SK-N-SH (cell line): ENCODE data around the gene DNAJC16. TPM values are rescaled to one million over a fixed set of nuclear protein-coding genes. Genes with fewer than 3 reads are reported as not detected.

Source experiments
- CTCF ChIA-PET: fragments of 300-600, 350-600 bp; formaldehyde crosslinking; extraction: SDS; loops from one replicate; lab custom pipeline; 2021; lab: Yijun Ruan, JAX
- POLR2A ChIA-PET: fragments of 350-600 bp; sonication (Branson Sonifier 250); formaldehyde crosslinking; extraction: SDS; loops from one replicate; lab custom pipeline; 2020; ENCODE audit warnings: antibody characterized with exemption, inconsistent platforms; lab: Yijun Ruan, JAX
- DNase-seq: peaks from one replicate; pipeline ENCODE4 v3.0.0; 2012
- H2AFZ ChIP-seq: fragments of 200-600 bp; sonication (generic); 2 replicates; pipeline ENCODE4 v1.8.1; 2016; ENCODE audit warnings: antibody characterized with exemption, mild to moderate bottlenecking, low read depth
- H3F3A ChIP-seq: fragments of 200-600 bp; sonication (generic); replicated peaks from 2 replicates; pipeline ENCODE3; 2016; ENCODE audit warnings: antibody characterized with exemption, mild to moderate bottlenecking; ENCODE audit not compliant: insufficient read depth
- H3K27ac ChIP-seq, 2 experiments: fragments of 200-500 bp in 1 of 2; fragments of 200-600 bp in 1 of 2; sonication (Bioruptor generic) in 1 of 2; sonication (generic), shearing (Covaris generic) in 1 of 2; 2 replicates each; pipeline versions ENCODE4 v1.5.1 to v1.6.1; 2014 to 2016; ENCODE audit warnings: low read depth in 2 of 2, inconsistent platforms in 1 of 2, low read length in 1 of 2, mild to moderate bottlenecking in 1 of 2, mixed read lengths in 1 of 2
- H3K27me3 ChIP-seq: fragments of 200-600 bp; sonication (generic), shearing (Covaris generic); 2 replicates; pipeline ENCODE4 v1.6.1; 2016; ENCODE audit warnings: mixed run types; ENCODE audit not compliant: insufficient read depth
- H3K36me3 ChIP-seq, 2 experiments: fragments of 200-500 bp in 1 of 2; fragments of 200-600 bp in 1 of 2; sonication (Bioruptor generic) in 1 of 2; sonication (generic) in 1 of 2; replicated peaks in 1 of 2; 2 replicates each; pipeline versions ENCODE3 to v1.5.1; 2014 to 2016; ENCODE audit warnings: low read length in 1 of 2, mild to moderate bottlenecking in 1 of 2; ENCODE audit not compliant: insufficient read depth in 2 of 2, control insufficient read depth in 1 of 2
- H3K4me1 ChIP-seq, 2 experiments: fragments of 200-500 bp in 1 of 2; fragments of 200-600 bp in 1 of 2; sonication (Bioruptor generic) in 1 of 2; sonication (generic), shearing (Covaris generic) in 1 of 2; 2 replicates each; pipeline versions ENCODE4 v1.5.1 to v1.6.1; 2014 to 2016; ENCODE audit warnings: low read depth in 1 of 2, low read length in 1 of 2, mixed run types in 1 of 2; ENCODE audit not compliant: insufficient read depth in 2 of 2, control insufficient read depth in 1 of 2
- H3K4me2 ChIP-seq: fragments of 200-600 bp; sonication (generic), shearing (Covaris generic); 2 replicates; pipeline ENCODE4 v1.6.1; 2017; ENCODE audit warnings: mixed run types
- H3K4me3 ChIP-seq, 2 experiments: fragments of 200-500 bp in 1 of 2; fragments of 200-600 bp in 1 of 2; sonication (Bioruptor generic) in 1 of 2; sonication (generic), shearing (Covaris generic) in 1 of 2; 2 replicates each; pipeline versions ENCODE4 v1.5.1 to v1.8.1; 2014 to 2016; ENCODE audit warnings: low read depth in 2 of 2, inconsistent platforms in 1 of 2, low read length in 1 of 2, mild to moderate bottlenecking in 1 of 2, mixed read lengths in 1 of 2, moderate library complexity in 1 of 2
- H3K79me2 ChIP-seq: fragments of 200-600 bp; sonication (generic); 2 replicates; pipeline ENCODE4 v1.8.1; 2017; ENCODE audit warnings: mild to moderate bottlenecking; ENCODE audit not compliant: insufficient read depth
- H3K9ac ChIP-seq: fragments of 200-600 bp; sonication (generic); 2 replicates; pipeline ENCODE4 v1.6.1; 2017; ENCODE audit warnings: mixed run types
- H3K9me2 ChIP-seq: fragments of 200-600 bp; sonication (generic); 2 replicates; pipeline ENCODE4 v1.6.1; 2017; ENCODE audit warnings: mixed run types
- H3K9me3 ChIP-seq: fragments of 200-600 bp; sonication (generic); 2 replicates; pipeline ENCODE4 v1.6.1; 2017; ENCODE audit warnings: mixed run types, mild to moderate bottlenecking, moderate library complexity
- H4K20me1 ChIP-seq: fragments of 200-600 bp; sonication (generic); 2 replicates; pipeline ENCODE4 v1.6.1; 2017; ENCODE audit warnings: mild to moderate bottlenecking, mixed run types; ENCODE audit not compliant: insufficient read depth
- FOSL2 ChIP-seq: IDR thresholded peaks from 2 replicates; pipeline ENCODE4 v1.4.0; 2012; ENCODE audit warnings: low read depth, mild to moderate bottlenecking, moderate library complexity, borderline replicate concordance
- FOXM1 ChIP-seq: IDR thresholded peaks from 2 replicates; pipeline ENCODE4 v1.4.0; 2012; ENCODE audit warnings: low read depth, mild to moderate bottlenecking
- GATA2 ChIP-seq: sonication (generic); formaldehyde crosslinking; IDR thresholded peaks from 2 replicates; pipeline ENCODE4 v1.5.0; 2020; ENCODE audit warnings: mild to moderate bottlenecking, missing genetic modification reagents
- MEF2A ChIP-seq: IDR thresholded peaks from 2 replicates; pipeline ENCODE4 v1.4.0; 2012; ENCODE audit warnings: low read depth, borderline replicate concordance
- RAD21 ChIP-seq: IDR thresholded peaks from 2 replicates; pipeline ENCODE4 v1.6.1; 2012; ENCODE audit warnings: mild to moderate bottlenecking, low read length
- RXRA ChIP-seq: IDR thresholded peaks from 2 replicates; pipeline ENCODE4 v1.4.0; 2012; ENCODE audit warnings: low read depth, mild to moderate bottlenecking, borderline replicate concordance
- SMC3 ChIP-seq: IDR thresholded peaks from 2 replicates; pipeline ENCODE4 v1.6.1; 2012; ENCODE audit warnings: low read depth, low read length, improper control_type of control experiment
- TAF1 ChIP-seq: IDR thresholded peaks from 2 replicates; pipeline ENCODE4 v1.6.1; 2012; ENCODE audit warnings: low read depth, mild to moderate bottlenecking, low read length, moderate library complexity, borderline replicate concordance
- TCF12 ChIP-seq: IDR thresholded peaks from 2 replicates; pipeline ENCODE4 v1.4.0; 2012
- TEAD4 ChIP-seq: IDR thresholded peaks from 2 replicates; pipeline ENCODE4 v1.4.0; 2012; ENCODE audit warnings: mild to moderate bottlenecking, borderline replicate concordance; ENCODE audit not compliant: insufficient read depth
- WGBS: methylation state at CpG from one replicate; pipeline ENCODE4 v1.1.6; 2017; ENCODE audit warnings: low lambda C conversion rate; 5-methylcytosine and 5-hydroxymethylcytosine counted together
- polyA plus RNA-seq, 3 experiments: library from polyadenylated mRNA; depleted of rRNA; stranded (reverse); fragments of >200 nt; gene quantifications; 2 replicates each; pipeline ENCODE4 v1.2.3, GENCODE V29; 2012
- TF ChIP-seq, protein P1 (sequence below): fragments of 150-350 bp; IDR thresholded peaks from 2 replicates; pipeline ENCODE4 v1.6.1; 2016; ENCODE audit warnings: mild to moderate bottlenecking, low read depth, low read length
- TF ChIP-seq, protein P2 (sequence below): IDR thresholded peaks from 2 replicates; pipeline ENCODE4 v1.6.1; 2012; ENCODE audit warnings: mild to moderate bottlenecking, low read depth, low read length, moderate library complexity
- TF ChIP-seq, protein P3 (sequence below): IDR thresholded peaks from 2 replicates; pipeline ENCODE4 v1.4.0; 2012; ENCODE audit warnings: low read depth

The DNAJC16 gene
- polyA plus RNA-seq, 1 of the 3 experiments (the other 2 are of a cell fraction), result 8.4 TPM

DNA sequence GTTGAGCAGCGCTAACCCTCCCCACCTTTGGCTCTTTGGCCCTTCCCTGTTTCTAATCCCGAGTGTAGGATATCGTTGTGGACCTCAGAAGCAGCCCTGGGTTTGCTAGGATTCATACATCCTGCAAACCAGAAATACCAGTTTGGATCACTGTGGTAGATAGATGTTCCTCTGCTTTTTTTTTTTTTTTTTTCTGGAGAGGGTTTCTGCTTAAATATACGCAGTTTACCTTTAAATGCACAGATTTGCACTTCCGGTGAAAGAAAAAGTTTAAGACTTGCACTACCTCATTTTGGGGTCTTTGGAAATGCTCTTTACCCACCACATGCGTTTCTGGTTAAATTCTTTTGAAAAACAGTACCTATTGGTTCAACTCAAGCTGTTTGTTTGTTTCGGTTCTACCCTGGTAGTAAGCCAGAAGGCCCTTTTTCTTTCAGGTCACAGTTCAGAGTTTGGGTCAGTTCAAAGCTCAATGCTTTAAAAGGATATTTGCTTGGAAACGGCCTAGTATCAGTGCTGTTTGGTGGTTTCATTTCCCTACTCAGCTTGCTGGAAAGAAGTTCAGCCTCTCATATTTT, 91.5 kb downstream of the DNAJC16 start (continued):
- TF ChIP-seq, protein P1, sequence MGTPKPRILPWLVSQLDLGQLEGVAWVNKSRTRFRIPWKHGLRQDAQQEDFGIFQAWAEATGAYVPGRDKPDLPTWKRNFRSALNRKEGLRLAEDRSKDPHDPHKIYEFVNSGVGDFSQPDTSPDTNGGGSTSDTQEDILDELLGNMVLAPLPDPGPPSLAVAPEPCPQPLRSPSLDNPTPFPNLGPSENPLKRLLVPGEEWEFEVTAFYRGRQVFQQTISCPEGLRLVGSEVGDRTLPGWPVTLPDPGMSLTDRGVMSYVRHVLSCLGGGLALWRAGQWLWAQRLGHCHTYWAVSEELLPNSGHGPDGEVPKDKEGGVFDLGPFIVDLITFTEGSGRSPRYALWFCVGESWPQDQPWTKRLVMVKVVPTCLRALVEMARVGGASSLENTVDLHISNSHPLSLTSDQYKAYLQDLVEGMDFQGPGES, result no peak
- TF ChIP-seq RAD21, result no peak
- TF ChIP-seq FOSL2, result no peak
- no peak for TF ChIP-seq TAF1
- TF ChIP-seq TEAD4, result no peak
- TF ChIP-seq MEF2A, result no peak
- no peak for TF ChIP-seq SMC3
- no peak for TF ChIP-seq TCF12

DNA sequence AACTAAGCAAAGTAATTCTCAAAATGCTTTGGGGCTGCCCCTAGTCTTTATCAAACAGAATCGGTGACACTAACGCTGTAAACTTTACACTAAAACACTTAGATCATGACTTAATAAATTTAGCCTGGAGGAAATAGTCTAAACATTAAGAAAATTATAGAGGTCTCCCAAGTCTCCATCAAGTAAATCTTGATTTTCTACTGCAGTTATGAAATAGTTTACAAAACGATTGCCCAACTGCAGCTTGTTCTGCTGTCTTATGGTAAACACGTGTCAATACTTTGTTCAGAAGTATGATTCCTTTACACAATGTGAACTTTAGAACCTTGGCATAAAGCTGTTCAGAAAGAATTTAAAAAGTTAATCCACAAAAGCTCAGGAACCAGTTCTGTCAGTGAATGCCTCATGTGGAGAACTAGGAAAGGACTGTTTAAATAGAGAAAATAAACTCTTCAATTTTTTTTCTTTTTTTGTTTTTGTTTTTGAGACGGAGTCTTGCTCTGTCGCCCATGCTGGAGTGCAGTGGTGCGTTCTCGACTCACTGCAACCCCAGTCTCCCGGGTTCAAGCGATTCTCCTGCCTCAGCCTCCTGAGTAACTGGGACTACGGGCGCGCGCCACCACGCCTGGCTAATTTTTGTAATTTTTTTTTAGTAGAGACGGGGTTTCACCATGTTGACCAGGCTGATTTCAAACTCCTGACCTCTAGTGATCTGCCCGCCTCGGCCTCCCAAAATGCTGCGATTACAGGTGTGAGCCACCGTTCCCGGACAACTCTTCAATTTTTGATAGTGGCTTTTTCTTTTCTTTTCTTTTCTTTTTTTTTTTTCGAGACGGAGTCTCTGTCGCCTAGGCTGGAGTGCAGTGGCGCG, 92.2 kb downstream of the DNAJC16 start:
- DNase-seq, result no peak
- peaks cover 3 to 23% of the 10 kb centered on the region in 2 experiments for H3K4me1 ChIP-seq
- H4K20me1 ChIP-seq, result peaks cover 30% of the 10 kb centered on the region
- H3F3A ChIP-seq, result peaks cover 33% of the 10 kb centered on the region
- peak overlapping the region; percentile 98 for H3K9ac ChIP-seq
- H2AFZ ChIP-seq, result peak overlapping the region; percentile 79
- WGBS, result 81% methylated on average over 26 of the region's 26 CpGs
- H3K27me3 ChIP-seq, result no peaks in the 10 kb centered on the region
- peaks cover 64% of the 10 kb centered on the region for H3K79me2 ChIP-seq
- H3K4me2 ChIP-seq, result peak overlapping the region; percentile 92
- no peaks in the 10 kb centered on the region for H3K9me3 ChIP-seq
- CTCF ChIA-PET, result interaction anchor here (1.4 to 1.5 kb wide), 2 partner anchors 8 to 173 kb away, joined by 4 to 5 read pairs; no protein-coding TSS in a partner anchor
- peak overlapping the region; percentile 86 to 92; a peak in 3 of 4 replicates for H3K27ac ChIP-seq
- H3K4me3 ChIP-seq, result peak overlapping the region; percentile 89 to 96
- no peak for TF ChIP-seq FOXM1
- no peak for TF ChIP-seq GATA2 (CRISPR knock-in tag)
- TF ChIP-seq, protein P2, sequence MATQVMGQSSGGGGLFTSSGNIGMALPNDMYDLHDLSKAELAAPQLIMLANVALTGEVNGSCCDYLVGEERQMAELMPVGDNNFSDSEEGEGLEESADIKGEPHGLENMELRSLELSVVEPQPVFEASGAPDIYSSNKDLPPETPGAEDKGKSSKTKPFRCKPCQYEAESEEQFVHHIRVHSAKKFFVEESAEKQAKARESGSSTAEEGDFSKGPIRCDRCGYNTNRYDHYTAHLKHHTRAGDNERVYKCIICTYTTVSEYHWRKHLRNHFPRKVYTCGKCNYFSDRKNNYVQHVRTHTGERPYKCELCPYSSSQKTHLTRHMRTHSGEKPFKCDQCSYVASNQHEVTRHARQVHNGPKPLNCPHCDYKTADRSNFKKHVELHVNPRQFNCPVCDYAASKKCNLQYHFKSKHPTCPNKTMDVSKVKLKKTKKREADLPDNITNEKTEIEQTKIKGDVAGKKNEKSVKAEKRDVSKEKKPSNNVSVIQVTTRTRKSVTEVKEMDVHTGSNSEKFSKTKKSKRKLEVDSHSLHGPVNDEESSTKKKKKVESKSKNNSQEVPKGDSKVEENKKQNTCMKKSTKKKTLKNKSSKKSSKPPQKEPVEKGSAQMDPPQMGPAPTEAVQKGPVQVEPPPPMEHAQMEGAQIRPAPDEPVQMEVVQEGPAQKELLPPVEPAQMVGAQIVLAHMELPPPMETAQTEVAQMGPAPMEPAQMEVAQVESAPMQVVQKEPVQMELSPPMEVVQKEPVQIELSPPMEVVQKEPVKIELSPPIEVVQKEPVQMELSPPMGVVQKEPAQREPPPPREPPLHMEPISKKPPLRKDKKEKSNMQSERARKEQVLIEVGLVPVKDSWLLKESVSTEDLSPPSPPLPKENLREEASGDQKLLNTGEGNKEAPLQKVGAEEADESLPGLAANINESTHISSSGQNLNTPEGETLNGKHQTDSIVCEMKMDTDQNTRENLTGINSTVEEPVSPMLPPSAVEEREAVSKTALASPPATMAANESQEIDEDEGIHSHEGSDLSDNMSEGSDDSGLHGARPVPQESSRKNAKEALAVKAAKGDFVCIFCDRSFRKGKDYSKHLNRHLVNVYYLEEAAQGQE, result no peak
- no peak for TF ChIP-seq MEF2A
- TF ChIP-seq TAF1, result no peak
- TF ChIP-seq, protein P3, sequence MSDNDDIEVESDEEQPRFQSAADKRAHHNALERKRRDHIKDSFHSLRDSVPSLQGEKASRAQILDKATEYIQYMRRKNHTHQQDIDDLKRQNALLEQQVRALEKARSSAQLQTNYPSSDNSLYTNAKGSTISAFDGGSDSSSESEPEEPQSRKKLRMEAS, result no peak
- TF ChIP-seq RXRA, result no peak
- no peak for TF ChIP-seq TCF12
- no peaks in the 10 kb centered on the region for H3K9me2 ChIP-seq
- peaks cover 0 to 7% of the 10 kb centered on the region in 2 experiments for H3K36me3 ChIP-seq
- POLR2A ChIA-PET, result interaction anchor here (0.7 to 1.9 kb wide), 3 partner anchors 11 to 56 kb away, joined by 3 to 7 read pairs (median 4); no protein-coding TSS in a partner anchor
